Measurements from ENCODE around the gene ZHX3.

DNA sequence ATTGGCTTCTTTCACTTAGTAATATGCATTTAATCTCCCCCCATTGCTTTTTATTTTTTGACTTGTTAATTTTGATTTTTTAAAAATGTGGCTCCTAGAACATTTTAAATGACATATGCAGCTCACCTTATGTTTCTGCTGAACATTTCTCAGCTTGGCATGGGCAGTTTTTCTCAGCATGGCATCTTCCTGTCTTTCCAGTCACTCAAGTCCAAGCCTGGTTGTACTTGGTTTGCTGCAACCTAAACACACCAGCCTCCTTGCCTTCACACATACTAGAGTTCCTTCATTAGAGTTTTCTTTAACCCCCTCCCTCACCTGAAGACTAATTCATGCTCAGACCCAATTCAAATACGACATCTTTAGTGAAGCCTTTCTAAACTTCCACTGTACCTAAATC lies 86.4 kb downstream of the ZHX3 start:
- no peak for TF ChIP-seq POLR2A (IDR thresholded peaks at IDR 0.05)
- TF ChIP-seq CTCF (IDR thresholded peaks at IDR 0.05) = no peak

All from heart left ventricle (tissue), 13 donors.